SU-DHL-6 (cell line): ENCODE results near the gene TNFAIP8.

Experiments
- H2AFZ ChIP-seq: fragments of 200-600 bp; sonication (generic); 2 replicates; pipeline ENCODE4 v1.6.1; 2014; ENCODE audit warnings: low read depth, mild to moderate bottlenecking, moderate library complexity, mixed read lengths, antibody characterized with exemption, low read length; ENCODE audit not compliant: severe bottlenecking
- H3F3A ChIP-seq: fragments of 200-600 bp; shearing (Covaris generic); 2 replicates; pipeline ENCODE4 v1.6.0; 2016; ENCODE audit warnings: antibody characterized with exemption, mild to moderate bottlenecking; ENCODE audit not compliant: insufficient read depth
- H3K27ac ChIP-seq: fragments of 200-600 bp; sonication (generic); 2 replicates; pipeline ENCODE4 v1.5.1; 2016; ENCODE audit warnings: low read depth, mild to moderate bottlenecking, low read length, moderate library complexity, mixed read lengths
- H3K27me3 ChIP-seq: fragments of 200-600 bp; sonication (generic), shearing (Covaris generic); 2 replicates; pipeline ENCODE4 v1.6.0; 2014; ENCODE audit warnings: mild to moderate bottlenecking, low read length
- H3K36me3 ChIP-seq: fragments of 200-600 bp; sonication (generic); 2 replicates; pipeline ENCODE4 v1.6.1; 2014; ENCODE audit warnings: mild to moderate bottlenecking, low read length, mixed read lengths
- H3K4me2 ChIP-seq: fragments of 300-600, 200-600 bp; shearing (Covaris generic), sonication (generic); 2 replicates; pipeline ENCODE4 v1.6.0; 2014; ENCODE audit warnings: low read length, low read depth, mild to moderate bottlenecking; ENCODE audit not compliant: poor library complexity, severe bottlenecking
- H3K4me3 ChIP-seq: fragments of 200-600 bp; sonication (generic); 2 replicates; pipeline ENCODE4 v1.5.1; 2014; ENCODE audit warnings: antibody characterized with exemption, low read length, mild to moderate bottlenecking, mixed read lengths; ENCODE audit not compliant: insufficient read depth, poor library complexity, severe bottlenecking
- H3K79me2 ChIP-seq: fragments of 200-600 bp; sonication (generic); 2 replicates; pipeline ENCODE4 v1.6.1; 2014; ENCODE audit warnings: mild to moderate bottlenecking, low read length, moderate library complexity; ENCODE audit not compliant: insufficient read depth
- H3K9ac ChIP-seq: fragments of 200-600 bp; sonication (generic); 2 replicates; pipeline ENCODE4 v1.7.0; 2014; ENCODE audit warnings: mild to moderate bottlenecking, low read length
- H3K9me2 ChIP-seq: fragments of 200-600 bp; sonication (generic); replicated peaks from 2 replicates; pipeline ENCODE4 v1.6.1; 2014; ENCODE audit warnings: low read length; ENCODE audit not compliant: insufficient read depth
- H3K9me3 ChIP-seq: fragments of 200-600 bp; sonication (generic); 2 replicates; pipeline ENCODE4 v1.6.1; 2014; ENCODE audit warnings: low read length, mixed read lengths; ENCODE audit not compliant: insufficient read depth
- H4K20me1 ChIP-seq: fragments of 200-600 bp; sonication (generic); 2 replicates; pipeline ENCODE4 v1.6.1; 2014; ENCODE audit warnings: low read depth, mild to moderate bottlenecking, antibody characterized with exemption, low read length, moderate library complexity, mixed read lengths
- EZH2phosphoT487 ChIP-seq: fragments of 200-600 bp; sonication (generic), shearing (Covaris generic); conservative IDR thresholded peaks from 2 replicates; pipeline ENCODE4 v1.6.1; 2018; ENCODE audit warnings: mild to moderate bottlenecking, antibody characterized with exemption, low read length, moderate library complexity, mixed read lengths
- TF ChIP-seq, protein P1 (sequence below): fragments of 200-600 bp; sonication (generic); IDR thresholded peaks from one replicate; pipeline ENCODE4 v1.5.1; 2017; ENCODE audit warnings: antibody characterized with exemption, mild to moderate bottlenecking, low read length, moderate library complexity; ENCODE audit not compliant: insufficient read depth, poor library complexity, severe bottlenecking

TNFAIP8 gene

DNA sequence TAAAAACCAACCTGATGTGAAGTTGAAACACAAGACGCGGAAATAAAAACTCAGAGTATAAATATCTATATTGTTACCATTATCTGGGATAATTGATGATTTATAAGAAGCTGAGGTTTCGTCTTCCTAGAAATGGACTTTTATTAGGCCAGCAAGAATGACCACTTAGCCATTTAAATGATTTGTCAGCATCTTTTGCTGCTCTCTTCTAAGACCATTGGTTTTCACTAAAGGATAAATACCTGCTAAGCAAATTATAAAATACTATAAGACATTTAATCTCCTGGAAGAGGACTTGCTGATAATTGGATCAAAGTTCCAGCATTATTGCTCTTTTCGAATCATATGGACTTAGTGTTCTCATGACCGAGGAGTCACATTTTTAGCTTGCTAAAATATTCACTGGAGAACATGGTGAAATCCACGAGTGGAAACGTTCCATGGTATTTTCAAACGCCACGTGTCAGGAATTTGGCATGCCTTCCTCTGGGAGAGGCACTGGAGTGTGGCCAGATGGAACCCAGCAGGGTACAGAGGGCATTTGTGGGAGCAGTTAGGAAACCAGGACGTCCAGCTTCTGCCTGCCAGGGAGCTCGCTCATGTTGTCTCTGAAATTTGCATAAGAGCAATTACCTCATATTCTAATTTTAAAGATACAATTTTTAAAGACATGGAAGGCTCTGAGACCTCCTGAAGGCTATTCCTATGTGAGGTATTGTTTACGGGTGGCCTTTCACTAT, 43.1 kb downstream of the TNFAIP8 start:
- TF ChIP-seq, protein P1, sequence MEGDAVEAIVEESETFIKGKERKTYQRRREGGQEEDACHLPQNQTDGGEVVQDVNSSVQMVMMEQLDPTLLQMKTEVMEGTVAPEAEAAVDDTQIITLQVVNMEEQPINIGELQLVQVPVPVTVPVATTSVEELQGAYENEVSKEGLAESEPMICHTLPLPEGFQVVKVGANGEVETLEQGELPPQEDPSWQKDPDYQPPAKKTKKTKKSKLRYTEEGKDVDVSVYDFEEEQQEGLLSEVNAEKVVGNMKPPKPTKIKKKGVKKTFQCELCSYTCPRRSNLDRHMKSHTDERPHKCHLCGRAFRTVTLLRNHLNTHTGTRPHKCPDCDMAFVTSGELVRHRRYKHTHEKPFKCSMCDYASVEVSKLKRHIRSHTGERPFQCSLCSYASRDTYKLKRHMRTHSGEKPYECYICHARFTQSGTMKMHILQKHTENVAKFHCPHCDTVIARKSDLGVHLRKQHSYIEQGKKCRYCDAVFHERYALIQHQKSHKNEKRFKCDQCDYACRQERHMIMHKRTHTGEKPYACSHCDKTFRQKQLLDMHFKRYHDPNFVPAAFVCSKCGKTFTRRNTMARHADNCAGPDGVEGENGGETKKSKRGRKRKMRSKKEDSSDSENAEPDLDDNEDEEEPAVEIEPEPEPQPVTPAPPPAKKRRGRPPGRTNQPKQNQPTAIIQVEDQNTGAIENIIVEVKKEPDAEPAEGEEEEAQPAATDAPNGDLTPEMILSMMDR = no peak
- no peak for TF ChIP-seq EZH2phosphoT487

GRCh38 chr5:119400245-119400644, 44.4 kb downstream of the TNFAIP8 start:
- H4K20me1 ChIP-seq = no peaks in the 10 kb centered on the region
- no peak for TF ChIP-seq EZH2phosphoT487
- TF ChIP-seq, protein P1 = no peak
- H3K27ac ChIP-seq = no peak overlapping the region
- H3K4me3 ChIP-seq = no peak overlapping the region
- no peaks in the 10 kb centered on the region for H3K9me2 ChIP-seq
- 0 out of 2 replicates have a peak, but pooled peaks cover under 1% of the 10 kb centered on the region for H3K36me3 ChIP-seq
- H3K9ac ChIP-seq = no peak overlapping the region
- H3K27me3 ChIP-seq = no peaks in the 10 kb centered on the region
- no peaks in the 10 kb centered on the region for H3K9me3 ChIP-seq
- H3K79me2 ChIP-seq = peaks cover 3% of the 10 kb centered on the region; the same call in 1 of the 2 replicates
- H3K4me2 ChIP-seq = no peak overlapping the region
- no peak overlapping the region for H2AFZ ChIP-seq
- peaks cover 31% of the 10 kb centered on the region for H3F3A ChIP-seq

More for the DNA sequence above, 43.1 kb downstream of the TNFAIP8 start:
- H3K36me3 ChIP-seq = peaks cover 10% of the 10 kb centered on the region
- H3K79me2 ChIP-seq = peaks cover 12% of the 10 kb centered on the region; the same call in 1 of the 2 replicates
- peaks cover 31% of the 10 kb centered on the region for H3F3A ChIP-seq
- no peak overlapping the region for H3K4me2 ChIP-seq
- no peak overlapping the region for H2AFZ ChIP-seq
- H4K20me1 ChIP-seq = no peaks in the 10 kb centered on the region
- H3K9me3 ChIP-seq = no peaks in the 10 kb centered on the region
- H3K27ac ChIP-seq = no peak overlapping the region
- H3K9ac ChIP-seq = no peak overlapping the region
- H3K27me3 ChIP-seq = no peaks in the 10 kb centered on the region
- H3K4me3 ChIP-seq = no peak overlapping the region
- H3K9me2 ChIP-seq = no peaks in the 10 kb centered on the region

GRCh38 chr5:119402081-119402480, 46.3 kb downstream of the TNFAIP8 start:
- no peak overlapping the region for H3K27ac ChIP-seq
- no peaks in the 10 kb centered on the region for H3K36me3 ChIP-seq
- no peaks in the 10 kb centered on the region for H3K9me3 ChIP-seq
- no peak overlapping the region for H3K9ac ChIP-seq
- no peaks in the 10 kb centered on the region for H3K79me2 ChIP-seq
- no peaks in the 10 kb centered on the region for H3K9me2 ChIP-seq
- H3K27me3 ChIP-seq = no peaks in the 10 kb centered on the region
- TF ChIP-seq, protein P1 = no peak
- TF ChIP-seq EZH2phosphoT487 = no peak
- H3F3A ChIP-seq = peaks cover 25% of the 10 kb centered on the region
- no peak overlapping the region for H2AFZ ChIP-seq
- H3K4me3 ChIP-seq = no peak overlapping the region
- H3K4me2 ChIP-seq = no peak overlapping the region
- no peaks in the 10 kb centered on the region for H4K20me1 ChIP-seq
